MV-4-11 (cell line): Measurements from ENCODE around the gene MAST2.
"Not testable (repeated sequence)": the region's sequence is repeated elsewhere in the genome, so short reads cannot be mapped to it uniquely, and the experiment has no call there.

Experiments
- DNase-seq: peaks from one replicate; lab custom pipeline; 2025; lab: John Stamatoyannopoulos, UW

Gene MAST2

GRCh38 chr1:45938029-45938428, 134.6 kb downstream of the MAST2 start:
- DNase-seq, result no peak

- no peak for DNase-seq
Measured at GRCh38 chr1:45942411-45942810, 139.0 kb downstream of the MAST2 start.

GRCh38 chr1:45943185-45943584, 139.8 kb downstream of the MAST2 start:
- no peak for DNase-seq

GRCh38 chr1:45945426-45945825, 142.0 kb downstream of the MAST2 start:
- DNase-seq, result no peak

GRCh38 chr1:45949462-45949861, 146.1 kb downstream of the MAST2 start:
- peak; percentile 42 for DNase-seq

DNA sequence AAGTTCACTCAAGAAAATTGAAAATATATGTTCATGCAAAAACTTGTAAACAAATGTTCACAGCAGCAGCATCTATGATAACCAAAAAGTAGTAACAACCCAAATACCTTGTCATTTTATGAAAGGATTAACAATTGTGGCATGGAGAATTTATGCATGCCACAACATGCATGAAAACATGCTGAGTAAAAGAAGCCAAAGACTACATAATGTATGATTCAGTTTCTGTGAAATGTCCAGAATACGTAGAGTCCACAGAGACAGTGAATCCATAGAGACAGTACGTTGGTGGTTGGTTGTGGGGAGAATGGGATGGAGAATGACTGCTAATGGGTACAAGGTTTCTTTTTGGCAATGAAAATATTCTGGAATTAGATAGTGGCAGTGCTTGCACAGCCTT, 148.7 kb downstream of the MAST2 start:
- DNase-seq, result no peak

GRCh38 chr1:45953934-45954847, 150.8 kb downstream of the MAST2 start:
- no peak for DNase-seq

DNA sequence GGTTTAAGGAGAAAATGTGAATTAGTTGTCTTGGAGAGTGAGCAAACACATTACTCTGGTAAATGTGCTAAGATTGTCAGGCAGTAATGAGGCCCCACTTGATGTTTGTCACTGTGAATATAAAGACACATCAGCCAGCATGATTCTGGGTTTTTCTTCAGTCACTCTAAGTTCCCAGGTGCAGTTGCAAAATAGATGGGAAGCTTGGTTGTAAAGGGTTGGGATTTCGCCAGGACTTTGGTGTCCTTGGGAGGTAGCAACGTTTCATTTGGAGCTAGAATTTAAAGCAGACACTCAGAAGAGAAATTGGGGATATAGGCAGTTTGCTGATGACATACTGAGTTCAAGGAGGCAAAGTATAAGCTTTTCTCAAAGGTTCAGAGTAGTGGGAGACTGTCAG, 154.3 kb downstream of the MAST2 start:
- no peak for DNase-seq

GRCh38 chr1:45958317-45958716, 154.9 kb downstream of the MAST2 start:
- no peak for DNase-seq

DNA sequence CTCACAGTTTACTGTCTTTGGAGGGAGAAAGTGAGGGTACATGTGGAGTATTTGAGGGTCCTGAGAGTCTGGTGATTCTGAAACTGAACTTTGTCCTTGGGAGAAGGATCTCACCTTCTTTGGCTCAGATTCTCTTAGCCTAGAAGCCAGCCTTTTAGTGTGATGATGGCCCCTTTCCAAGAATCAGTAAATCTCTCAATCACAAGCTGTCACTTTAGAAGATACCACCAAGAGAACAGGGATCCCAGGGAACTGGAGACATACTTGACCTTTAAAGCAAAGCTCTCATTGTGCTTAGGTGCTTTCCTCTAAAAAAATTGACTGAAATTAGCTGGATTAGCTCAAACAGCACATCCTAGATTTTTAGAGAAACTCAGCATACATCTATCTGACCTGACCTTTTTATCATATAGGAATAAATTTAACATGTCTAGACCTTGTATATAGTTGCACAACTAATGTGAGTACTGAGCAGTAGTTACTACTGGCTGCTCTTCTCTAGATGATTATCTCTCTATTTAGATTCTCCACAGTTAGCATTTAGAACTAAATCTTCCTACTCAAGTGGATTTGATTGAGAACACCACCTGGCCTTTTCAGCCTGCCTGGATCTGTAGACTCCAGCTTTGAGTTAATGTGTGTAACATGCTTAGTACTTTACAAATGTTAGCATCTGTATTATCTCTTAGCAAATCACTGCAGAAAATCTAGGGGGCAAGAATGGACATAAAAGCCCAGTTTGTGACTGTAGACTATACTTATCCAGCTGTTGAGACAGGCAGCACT, 157.7 kb downstream of the MAST2 start:
- DNase-seq, result no peak

DNA sequence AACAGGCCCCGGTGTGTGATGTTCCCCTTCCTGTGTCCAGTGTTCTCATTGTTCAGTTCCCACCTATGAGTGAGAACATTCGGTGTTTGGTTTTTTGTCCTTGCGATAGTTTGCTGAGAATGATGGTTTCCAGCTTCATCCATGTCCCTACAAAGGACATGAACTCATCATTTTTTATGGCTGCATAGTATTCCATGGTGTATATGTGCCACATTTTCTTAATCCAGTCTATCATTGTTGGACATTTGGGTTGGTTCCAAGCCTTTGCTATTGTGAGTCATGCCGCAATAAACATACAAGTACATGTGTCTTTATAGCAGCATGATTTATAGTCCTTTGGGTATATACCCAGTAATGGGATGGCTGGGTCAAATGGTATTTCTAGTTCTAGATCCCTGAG, 158.5 kb downstream of the MAST2 start:
- DNase-seq, result not testable (repeated sequence)

DNA sequence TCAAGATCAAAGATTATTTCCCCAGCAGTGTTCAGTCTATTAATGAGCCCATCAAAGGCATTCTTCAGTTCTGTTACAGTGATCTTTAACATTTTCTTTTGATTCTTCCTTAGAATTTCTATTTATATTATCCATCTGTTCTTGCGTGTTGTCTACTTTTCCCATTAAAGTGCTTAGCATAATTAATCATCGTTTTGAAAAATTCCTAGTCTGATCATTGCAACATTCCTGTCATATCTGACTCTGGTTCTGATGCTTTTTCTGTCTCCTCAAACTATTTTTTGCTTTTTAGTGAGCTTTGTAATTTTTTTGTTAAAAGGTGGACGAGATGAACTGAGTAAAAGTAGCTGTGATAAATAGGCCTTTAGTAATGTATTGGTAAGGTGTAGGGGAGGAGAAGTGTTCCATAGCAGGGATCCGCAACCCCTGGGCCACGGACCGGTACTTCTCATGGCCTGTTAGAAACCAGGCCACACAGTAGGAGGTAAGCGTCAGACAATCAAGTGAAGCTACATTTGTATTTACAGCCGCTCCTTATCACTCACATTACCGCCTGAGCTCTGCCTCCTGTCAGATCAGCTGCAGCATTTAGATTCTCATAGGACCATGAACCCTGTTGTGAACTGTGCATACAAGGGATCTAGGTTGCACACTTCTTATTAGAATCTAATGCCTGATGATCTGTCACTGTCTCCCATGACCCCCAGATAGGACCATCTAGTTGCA, 165.7 kb downstream of the MAST2 start:
- no peak for DNase-seq

DNA sequence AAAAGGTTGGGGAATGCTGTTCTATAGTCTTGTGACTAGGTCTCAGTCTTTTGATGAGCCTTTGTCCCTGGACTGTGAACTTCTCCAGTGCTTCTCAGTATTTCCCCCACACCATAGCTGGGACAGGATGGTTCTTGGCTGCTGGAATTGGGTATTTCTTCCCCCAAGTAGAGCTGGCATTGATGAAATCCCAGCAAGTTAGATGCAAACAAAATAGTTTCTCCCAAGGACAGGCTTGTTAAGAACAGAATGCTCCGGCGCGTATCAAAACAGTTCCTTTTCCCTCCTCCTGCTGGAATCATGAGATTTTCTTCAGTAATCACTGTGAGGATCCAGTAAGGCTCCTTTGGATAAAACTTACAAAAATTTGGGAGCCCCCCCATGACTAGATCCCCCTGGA, 166.5 kb downstream of the MAST2 start:
- no peak for DNase-seq

GRCh38 chr1:45971335-45971734, 167.9 kb downstream of the MAST2 start:
- DNase-seq, result no peak

- DNase-seq, result peak; percentile 35
Measured at GRCh38 chr1:45971922-45972531, 168.6 kb downstream of the MAST2 start.

- DNase-seq, result no peak
Measured at GRCh38 chr1:45972621-45973020, 169.2 kb downstream of the MAST2 start.

DNA sequence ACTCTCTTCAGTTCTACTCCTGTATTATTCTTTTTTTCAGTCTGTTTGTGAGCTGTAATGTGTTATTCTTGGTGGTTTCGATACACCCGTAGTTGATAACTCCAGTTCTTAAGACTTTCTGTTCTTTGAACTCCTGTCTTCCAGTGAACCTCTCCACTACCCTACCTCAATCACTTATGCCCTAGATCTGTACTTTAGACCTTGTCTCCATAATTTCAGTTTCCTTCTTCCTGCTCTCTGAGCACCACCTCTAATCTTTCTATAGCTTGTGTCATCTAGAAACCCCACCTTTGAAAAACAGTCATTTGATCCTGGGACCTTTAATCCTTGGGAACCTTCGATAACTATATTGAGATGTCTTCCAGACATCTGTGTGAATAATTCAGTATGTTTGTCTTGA, 169.7 kb downstream of the MAST2 start:
- no peak for DNase-seq

DNA sequence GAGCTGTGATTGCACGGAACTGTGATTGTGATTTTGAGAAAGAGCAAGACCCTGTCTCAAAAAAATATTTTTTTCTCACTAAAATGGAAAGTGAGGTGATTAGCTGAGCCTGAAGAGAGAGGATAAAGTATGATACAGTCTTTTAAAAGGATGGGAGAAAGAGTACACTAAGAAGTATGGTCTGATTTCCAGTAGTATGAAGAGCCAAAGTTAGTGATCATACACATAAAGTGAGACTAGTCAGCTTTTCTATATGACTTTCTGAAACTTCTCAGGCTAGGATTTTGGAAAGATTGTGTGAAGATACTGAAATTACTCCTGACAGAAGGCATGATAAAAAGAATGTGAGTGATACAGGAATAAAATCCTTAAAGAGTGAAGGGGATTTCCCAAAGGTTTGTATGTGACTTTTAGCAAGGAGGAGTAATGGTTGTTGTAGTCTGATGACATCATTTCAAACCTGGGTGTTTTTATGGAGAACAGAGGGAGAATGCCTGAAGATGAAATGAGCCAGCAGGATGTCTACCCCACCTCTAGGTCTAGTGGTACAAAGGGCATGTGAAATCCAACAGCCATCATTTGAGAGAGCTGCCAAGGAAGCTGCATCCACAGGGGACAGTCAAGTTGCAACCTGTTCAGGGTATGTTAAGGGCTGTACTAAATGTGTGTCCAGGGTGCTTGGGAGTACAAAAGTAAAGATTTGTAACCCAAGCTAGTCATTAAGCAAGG, 171.3 kb downstream of the MAST2 start:
- DNase-seq, result no peak

- no peak for DNase-seq
Measured at GRCh38 chr1:45976623-45977022, 173.2 kb downstream of the MAST2 start.

DNA sequence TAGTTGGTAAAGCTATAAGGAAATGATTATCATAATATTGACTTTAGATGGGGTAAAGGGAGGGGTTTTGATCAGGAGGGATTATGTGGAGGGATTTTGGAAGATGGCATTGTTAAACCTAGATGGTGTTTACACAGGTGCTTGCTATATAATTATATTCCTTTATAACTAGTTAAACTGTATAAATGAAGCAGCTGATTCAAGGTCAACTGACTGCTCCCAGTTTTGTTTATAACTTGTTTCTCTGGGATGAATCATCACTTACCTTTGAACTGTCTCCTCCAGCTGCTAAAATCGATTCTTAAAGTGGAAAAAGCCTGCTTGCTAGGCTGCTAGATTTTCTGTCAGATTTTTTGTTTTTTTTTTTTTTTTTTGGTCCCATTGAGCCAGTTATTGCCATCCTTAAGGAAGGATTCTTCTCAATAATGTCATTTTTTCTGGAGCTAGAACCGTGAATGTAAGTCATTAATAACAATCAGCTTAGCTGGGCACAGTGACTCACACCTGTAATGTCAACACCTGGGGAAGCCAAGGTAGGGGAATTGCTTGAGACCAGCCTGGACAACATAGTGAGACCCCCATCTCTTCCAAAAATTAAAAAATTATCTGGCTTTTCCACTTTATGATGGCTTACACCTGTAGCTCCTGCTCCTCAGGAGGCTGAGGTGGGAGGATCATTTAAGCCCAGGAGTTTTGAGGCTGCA, 175.8 kb downstream of the MAST2 start:
- no peak for DNase-seq

GRCh38 chr1:45979778-45980176, 176.4 kb downstream of the MAST2 start:
- no peak for DNase-seq
